ENCODE measurements around the gene SV2C. TPM values are rescaled to one million over a fixed set of nuclear protein-coding genes. Genes with fewer than 3 reads are reported as not detected.
"Not testable (repeated sequence)": the region's sequence is repeated elsewhere in the genome, so short reads cannot be mapped to it uniquely, and the experiment has no call there.

Gene SV2C
- total RNA-seq, 1 donor from 2014 or later, result 0.05 TPM

DNA sequence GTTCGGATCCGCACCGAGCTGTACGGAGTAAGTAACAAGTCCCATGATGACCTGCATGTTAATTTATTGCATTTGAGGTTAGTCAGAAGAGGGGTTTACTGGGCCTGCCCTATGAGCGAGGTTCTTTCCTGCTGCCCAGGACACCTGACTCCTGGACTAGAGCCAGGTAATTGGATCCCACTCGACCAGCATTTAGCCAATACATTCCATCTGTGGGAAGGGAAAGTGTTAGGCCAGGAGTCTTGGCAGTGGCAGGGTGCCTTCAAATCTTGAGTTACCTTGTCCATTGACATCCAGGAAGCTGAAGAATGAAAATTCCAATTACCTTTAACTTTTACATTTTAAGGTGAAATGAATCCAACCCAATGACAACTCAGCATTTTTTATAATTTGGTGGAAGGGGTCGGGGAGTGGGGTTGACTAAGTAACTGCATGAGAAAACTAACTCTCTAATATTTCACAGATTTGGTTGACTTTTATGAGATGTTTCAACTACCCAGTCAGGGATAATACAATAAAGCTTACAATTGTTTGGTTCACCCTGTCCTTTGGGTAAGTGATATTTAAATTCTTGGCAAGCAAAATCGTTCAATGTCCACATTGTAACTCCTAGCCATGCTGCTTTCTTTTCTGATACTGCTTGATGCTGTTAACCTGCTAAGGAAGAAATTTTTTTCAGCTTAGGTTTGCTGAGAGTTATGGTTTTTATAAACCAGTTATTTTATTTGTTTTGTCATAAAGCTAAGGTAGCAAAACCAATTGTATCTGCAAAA lies 208.3 kb downstream of the SV2C start:
- no peaks in the 10 kb centered on the region for H3K9me3 Mint-ChIP-seq
- H3K27ac Mint-ChIP-seq, result no peak overlapping the region
- H3K4me1 Mint-ChIP-seq (ENCODE audit: low read depth), result peaks cover 7% of the 10 kb centered on the region
- no peak overlapping the region for H3K4me3 Mint-ChIP-seq (ENCODE audit: low read depth)
- H3K36me3 Mint-ChIP-seq (ENCODE audit: low read depth), result no peaks in the 10 kb centered on the region
- peaks cover 24% of the 10 kb centered on the region for H3K27me3 Mint-ChIP-seq (ENCODE audit: low read depth)
- no peak for DNase-seq (ENCODE audit: low spot score)
- intact Hi-C loops (cut with micrococcal nuclease), result no loop called here

DNA sequence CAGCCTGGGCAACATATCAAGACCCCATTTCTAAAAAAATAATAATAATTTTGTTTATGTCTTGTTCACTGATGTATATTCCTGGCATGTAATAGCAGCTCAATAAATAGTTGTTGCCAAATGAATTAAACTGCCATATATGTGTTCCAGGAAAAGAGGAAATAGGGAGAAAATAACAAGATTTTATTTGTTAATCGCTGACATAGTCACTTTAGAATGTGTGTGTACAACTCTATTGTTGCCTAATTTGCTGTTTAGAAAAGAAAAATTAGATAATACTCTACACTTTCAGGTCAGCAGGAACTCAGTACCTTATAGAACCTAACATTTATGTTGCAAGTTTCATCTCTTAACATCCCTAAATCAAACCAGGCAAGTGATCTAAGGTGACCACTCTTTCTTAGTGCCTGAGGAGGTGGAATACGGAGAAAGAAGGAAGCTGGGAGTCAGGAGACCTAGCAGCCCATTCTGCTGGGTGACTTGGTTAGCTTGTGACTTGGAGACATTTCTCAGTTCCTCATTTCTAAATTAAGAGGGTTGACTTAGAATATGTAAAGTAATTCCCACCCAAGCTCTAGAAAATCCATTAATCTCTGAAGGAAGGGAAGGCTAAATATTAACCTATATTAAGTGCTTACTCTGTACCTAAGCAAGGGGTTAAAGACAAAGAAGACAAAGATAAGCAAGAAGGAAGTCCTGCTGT lies 209.6 kb downstream of the SV2C start:
- intact Hi-C loops (cut with micrococcal nuclease), result no loop called here
- no peak for DNase-seq (ENCODE audit: low spot score)
- H3K36me3 Mint-ChIP-seq (ENCODE audit: low read depth), result no peaks in the 10 kb centered on the region
- peaks cover 7% of the 10 kb centered on the region for H3K4me1 Mint-ChIP-seq (ENCODE audit: low read depth)
- H3K4me3 Mint-ChIP-seq (ENCODE audit: low read depth), result no peak overlapping the region
- no peaks in the 10 kb centered on the region for H3K9me3 Mint-ChIP-seq
- peaks cover 31% of the 10 kb centered on the region for H3K27me3 Mint-ChIP-seq (ENCODE audit: low read depth)
- no peak overlapping the region for H3K27ac Mint-ChIP-seq

DNA sequence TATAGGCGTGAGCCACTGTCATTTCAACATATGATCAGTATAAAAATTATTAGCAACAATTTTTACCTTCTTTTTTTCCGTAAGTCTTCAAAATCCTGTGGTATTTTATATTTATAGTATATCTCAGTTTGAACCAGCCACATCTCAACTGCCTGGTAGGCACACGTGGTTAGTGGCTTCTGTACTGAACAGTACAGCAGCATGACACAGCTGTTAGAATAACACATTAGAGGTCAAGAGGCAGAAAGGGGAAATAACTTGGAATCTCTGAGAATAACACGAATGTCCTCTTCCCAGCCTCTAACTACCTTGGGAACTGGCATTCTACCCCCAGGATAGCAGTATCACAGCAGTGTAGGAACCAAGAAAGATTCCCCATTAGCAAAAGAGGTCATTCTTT lies 211.4 kb downstream of the SV2C start:
- Mint-ChIP-seq H3K27ac (no peak overlapping the region), H3K4me1 (ENCODE audit: low read depth) (peaks cover 20% of the 10 kb centered on the region), H3K9me3 (no peaks in the 10 kb centered on the region), H3K27me3 (ENCODE audit: low read depth) (peaks cover 31% of the 10 kb centered on the region), H3K4me3 (ENCODE audit: low read depth) (no peak overlapping the region), H3K36me3 (ENCODE audit: low read depth) (no peaks in the 10 kb centered on the region)
- no peak for DNase-seq (ENCODE audit: low spot score)
- intact Hi-C loops (cut with micrococcal nuclease), result no loop called here

DNA sequence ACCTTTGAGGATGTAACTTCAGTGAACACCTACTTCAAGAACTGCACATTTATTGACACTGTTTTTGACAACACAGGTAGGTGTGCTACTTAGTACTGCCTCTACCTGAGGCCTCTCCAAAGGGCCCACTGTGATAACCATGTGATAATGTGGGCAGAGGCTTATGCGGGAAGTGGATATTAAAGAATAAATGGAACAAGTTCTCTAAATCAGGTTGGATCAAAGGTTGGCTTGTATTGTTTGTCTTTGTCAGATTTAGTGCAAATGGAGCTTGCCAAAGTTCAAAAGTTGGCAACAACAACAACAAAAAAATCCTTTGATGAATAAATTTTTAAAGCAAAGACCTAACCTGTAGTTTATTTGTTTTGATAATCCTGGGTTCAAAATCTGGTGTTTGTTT lies 215.7 kb downstream of the SV2C start:
- DNase-seq (ENCODE audit: low spot score), result no peak
- Mint-ChIP-seq H3K27me3 (ENCODE audit: low read depth) (peaks cover 19% of the 10 kb centered on the region), H3K27ac (no peak overlapping the region), H3K4me1 (ENCODE audit: low read depth) (peaks cover 38% of the 10 kb centered on the region), H3K9me3 (no peaks in the 10 kb centered on the region), H3K4me3 (ENCODE audit: low read depth) (no peak overlapping the region), H3K36me3 (ENCODE audit: low read depth) (no peaks in the 10 kb centered on the region)
- intact Hi-C loops (cut with micrococcal nuclease), result no loop called here

DNA sequence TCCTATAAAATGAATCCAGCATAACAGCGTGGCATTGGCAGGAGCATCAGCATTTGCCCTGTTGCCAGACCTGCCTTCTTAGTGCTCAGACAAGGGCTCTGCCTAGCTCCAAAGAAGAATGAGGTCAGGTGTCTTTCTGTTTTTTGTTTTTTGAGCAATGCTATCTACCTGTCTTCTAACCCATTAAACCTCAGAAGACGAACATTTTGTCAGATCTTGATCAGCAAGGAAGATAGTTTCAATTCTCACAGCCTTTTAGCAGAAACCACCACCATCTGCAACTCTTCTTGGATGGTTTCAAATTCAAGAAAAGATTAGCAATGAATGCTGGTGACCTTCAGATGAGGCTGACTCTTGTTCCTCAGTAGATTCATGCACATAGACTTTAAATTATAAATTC lies 216.4 kb downstream of the SV2C start:
- intact Hi-C loops (cut with micrococcal nuclease), result no loop called here
- no peak overlapping the region for H3K4me3 Mint-ChIP-seq (ENCODE audit: low read depth)
- peaks cover 19% of the 10 kb centered on the region for H3K27me3 Mint-ChIP-seq (ENCODE audit: low read depth)
- no peak for DNase-seq (ENCODE audit: low spot score)
- peaks cover 4% of the 10 kb centered on the region for H3K9me3 Mint-ChIP-seq
- peak overlapping the region; percentile 20 for H3K27ac Mint-ChIP-seq
- H3K4me1 Mint-ChIP-seq (ENCODE audit: low read depth), result peaks cover 44% of the 10 kb centered on the region
- no peaks in the 10 kb centered on the region for H3K36me3 Mint-ChIP-seq (ENCODE audit: low read depth)

DNA sequence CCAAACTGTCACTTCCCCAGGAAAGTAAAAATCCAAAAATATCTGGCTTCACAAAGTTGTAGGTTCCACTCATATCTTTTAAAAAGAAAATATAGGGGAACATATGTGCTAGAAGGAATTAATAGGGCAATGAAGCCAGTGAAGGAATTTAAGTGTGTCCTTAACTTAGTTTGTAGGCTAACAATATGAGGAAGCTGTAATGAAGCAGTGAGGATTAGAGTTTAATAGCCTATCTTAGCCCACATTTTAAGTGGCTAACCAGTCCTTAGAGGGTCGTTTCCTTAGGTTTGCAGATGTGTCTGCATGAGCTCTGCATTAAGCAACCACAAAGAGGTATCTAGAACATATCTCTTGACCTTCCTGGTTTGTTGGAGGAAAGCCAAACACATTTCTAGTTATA lies 218.7 kb downstream of the SV2C start:
- H3K36me3 Mint-ChIP-seq (ENCODE audit: low read depth); H3K27me3 Mint-ChIP-seq (ENCODE audit: low read depth); H3K9me3 Mint-ChIP-seq; H3K4me3 Mint-ChIP-seq (ENCODE audit: low read depth); H3K27ac Mint-ChIP-seq; DNase-seq (ENCODE audit: low spot score); intact Hi-C loops (cut with micrococcal nuclease): not testable (repeated sequence)
- peaks cover 48% of the 10 kb centered on the region for H3K4me1 Mint-ChIP-seq (ENCODE audit: low read depth)

DNA sequence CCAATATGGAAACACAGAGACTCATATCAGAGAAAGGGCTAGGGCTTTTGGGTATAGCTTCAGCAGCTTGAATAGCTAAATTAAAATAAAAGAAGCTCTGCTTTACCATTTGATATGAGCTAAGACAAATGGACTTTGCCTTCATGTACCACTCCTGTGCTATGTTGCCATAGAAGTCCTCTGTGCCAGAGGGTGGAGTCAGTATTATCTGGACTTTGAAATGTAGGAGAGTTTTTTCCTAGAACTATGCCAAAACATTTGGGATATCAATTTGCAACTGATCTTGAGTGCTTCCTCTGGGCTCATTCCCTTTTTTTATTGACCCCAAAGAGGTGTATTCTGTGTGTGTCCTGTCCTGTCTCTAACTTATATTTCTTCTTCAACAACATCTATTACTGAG lies 219.5 kb downstream of the SV2C start:
- DNase-seq (ENCODE audit: low spot score); H3K9me3 Mint-ChIP-seq; H3K4me3 Mint-ChIP-seq (ENCODE audit: low read depth); H3K27me3 Mint-ChIP-seq (ENCODE audit: low read depth); intact Hi-C loops (cut with micrococcal nuclease); H3K36me3 Mint-ChIP-seq (ENCODE audit: low read depth); H3K27ac Mint-ChIP-seq: not testable (repeated sequence)
- peaks cover 49% of the 10 kb centered on the region for H3K4me1 Mint-ChIP-seq (ENCODE audit: low read depth)

DNA sequence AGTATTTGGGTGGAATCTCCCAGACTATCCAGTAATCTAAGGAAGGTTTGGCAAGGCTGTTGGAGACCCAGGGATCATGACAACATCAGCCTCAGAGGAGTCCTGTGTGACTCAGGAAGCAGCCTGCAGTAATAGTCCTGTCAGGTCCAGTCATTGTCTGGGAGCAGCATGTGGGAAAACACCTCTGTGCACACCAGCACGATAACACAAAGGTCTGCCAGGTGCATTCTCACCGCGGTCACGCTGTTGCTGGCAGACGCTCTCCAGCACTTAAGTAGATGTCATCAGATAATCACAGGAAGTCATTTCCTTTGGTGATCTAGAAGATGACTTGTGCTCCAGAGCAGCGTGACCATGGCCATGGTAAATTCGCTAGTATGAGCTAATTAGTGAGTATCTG lies 220.7 kb downstream of the SV2C start:
- Mint-ChIP-seq H3K27ac (no peak overlapping the region), H3K4me3 (ENCODE audit: low read depth) (no peak overlapping the region), H3K36me3 (ENCODE audit: low read depth) (peaks cover 3% of the 10 kb centered on the region), H3K27me3 (ENCODE audit: low read depth) (peaks cover 11% of the 10 kb centered on the region), H3K4me1 (ENCODE audit: low read depth) (peaks cover 48% of the 10 kb centered on the region), H3K9me3 (peaks cover 10% of the 10 kb centered on the region)
- peak; percentile 24 for DNase-seq (ENCODE audit: low spot score)
- intact Hi-C loops (cut with micrococcal nuclease), result no loop called here

DNA sequence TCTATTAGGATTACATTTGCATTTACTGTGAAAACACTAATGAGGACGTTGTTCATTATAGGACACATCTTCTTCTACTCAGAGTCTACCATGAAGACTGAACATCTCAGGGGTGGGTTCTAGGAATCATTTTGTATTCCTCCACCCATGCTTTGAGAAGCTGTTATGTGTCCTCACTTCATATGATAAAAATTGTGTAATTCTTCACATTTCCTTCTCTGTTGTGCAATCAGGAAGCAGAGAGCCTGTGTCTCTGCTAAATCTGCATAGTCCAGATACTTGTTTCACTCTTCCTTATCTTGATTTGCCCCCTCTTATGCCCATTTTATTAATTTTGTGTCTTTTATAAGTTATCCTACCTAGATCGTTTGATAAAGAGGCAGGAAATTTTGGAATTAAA lies 222.1 kb downstream of the SV2C start:
- Mint-ChIP-seq H3K9me3 (peaks cover 10% of the 10 kb centered on the region), H3K27ac (no peak overlapping the region), H3K4me3 (ENCODE audit: low read depth) (no peak overlapping the region), H3K36me3 (ENCODE audit: low read depth) (peaks cover 3% of the 10 kb centered on the region), H3K27me3 (ENCODE audit: low read depth) (peaks cover 14% of the 10 kb centered on the region), H3K4me1 (ENCODE audit: low read depth) (peaks cover 37% of the 10 kb centered on the region)
- DNase-seq (ENCODE audit: low spot score), result no peak
- intact Hi-C loops (cut with micrococcal nuclease), result no loop called here

DNA sequence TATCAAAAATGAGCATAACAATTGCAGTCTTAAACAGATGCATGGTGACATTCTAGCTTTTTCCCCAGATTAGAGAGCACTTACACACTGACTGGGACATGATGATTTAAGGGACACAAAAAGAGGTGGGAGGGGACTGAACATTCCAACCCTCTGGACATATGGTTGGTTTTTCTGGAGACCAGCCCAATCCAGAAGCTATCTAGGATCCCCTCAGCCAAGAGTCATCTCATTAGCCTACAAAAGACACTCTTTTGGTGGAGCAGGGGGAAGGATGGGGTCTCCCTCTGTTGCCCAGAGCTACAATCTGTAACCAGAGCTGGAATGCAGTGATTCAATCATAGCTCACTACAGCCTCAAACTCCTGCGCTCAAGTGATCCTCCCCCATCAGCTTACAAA lies 222.6 kb downstream of the SV2C start:
- DNase-seq (ENCODE audit: low spot score), result no peak
- H3K27me3 Mint-ChIP-seq (ENCODE audit: low read depth), result peaks cover 14% of the 10 kb centered on the region
- H3K36me3 Mint-ChIP-seq (ENCODE audit: low read depth), result peaks cover 3% of the 10 kb centered on the region
- no peak overlapping the region for H3K4me3 Mint-ChIP-seq (ENCODE audit: low read depth)
- H3K27ac Mint-ChIP-seq, result no peak overlapping the region
- H3K9me3 Mint-ChIP-seq, result peaks cover 10% of the 10 kb centered on the region
- H3K4me1 Mint-ChIP-seq (ENCODE audit: low read depth), result peaks cover 32% of the 10 kb centered on the region
- intact Hi-C loops (cut with micrococcal nuclease), result no loop called here

DNA sequence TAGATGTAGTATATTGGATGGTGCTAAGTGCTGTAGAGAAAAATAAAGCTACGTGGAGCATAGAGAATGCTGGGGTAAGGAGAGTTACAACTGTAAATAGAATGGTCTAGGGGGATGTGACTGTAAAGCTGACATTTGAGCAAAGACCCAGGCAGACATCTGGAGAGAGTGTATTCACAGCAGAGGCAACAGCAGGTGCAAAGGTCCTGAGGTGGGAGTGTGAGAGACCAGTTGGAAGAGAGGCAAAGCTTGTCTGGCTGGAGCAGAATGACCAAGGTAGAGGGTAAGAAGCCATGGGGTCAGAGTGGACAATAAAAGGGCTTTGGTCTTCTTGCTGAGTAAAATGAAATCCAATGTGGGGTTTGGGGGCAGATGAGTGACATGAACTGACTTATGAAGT lies 227.0 kb downstream of the SV2C start:
- intact Hi-C loops (cut with micrococcal nuclease), result no loop called here
- peaks cover 11% of the 10 kb centered on the region for H3K4me1 Mint-ChIP-seq (ENCODE audit: low read depth)
- DNase-seq (ENCODE audit: low spot score), result no peak
- no peaks in the 10 kb centered on the region for H3K9me3 Mint-ChIP-seq
- H3K4me3 Mint-ChIP-seq (ENCODE audit: low read depth), result no peak overlapping the region
- H3K36me3 Mint-ChIP-seq (ENCODE audit: low read depth), result peaks cover 3% of the 10 kb centered on the region
- H3K27me3 Mint-ChIP-seq (ENCODE audit: low read depth), result peaks cover 14% of the 10 kb centered on the region
- H3K27ac Mint-ChIP-seq, result no peak overlapping the region

DNA sequence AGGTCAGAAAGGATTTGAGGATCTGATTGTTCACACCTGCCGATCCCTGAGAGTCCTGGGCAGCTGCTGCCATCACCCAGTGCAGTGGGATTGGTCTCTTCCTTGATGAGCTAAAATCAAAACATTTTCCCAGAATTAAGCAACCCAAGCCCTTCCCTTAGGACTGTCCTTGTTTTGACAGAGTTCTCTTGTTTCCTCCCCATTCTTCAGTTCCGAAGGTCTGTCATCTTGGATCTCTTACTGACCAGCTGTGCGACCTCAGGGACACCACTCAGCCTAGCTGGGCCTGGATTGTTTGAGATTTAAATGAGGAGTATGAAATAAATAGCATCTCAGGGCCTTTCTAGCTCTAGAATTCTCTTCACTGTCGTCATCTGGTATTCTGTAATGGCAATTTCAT lies 229.6 kb downstream of the SV2C start:
- peaks cover 5% of the 10 kb centered on the region for H3K4me1 Mint-ChIP-seq (ENCODE audit: low read depth)
- H3K9me3 Mint-ChIP-seq, result no peaks in the 10 kb centered on the region
- DNase-seq (ENCODE audit: low spot score), result no peak

DNA sequence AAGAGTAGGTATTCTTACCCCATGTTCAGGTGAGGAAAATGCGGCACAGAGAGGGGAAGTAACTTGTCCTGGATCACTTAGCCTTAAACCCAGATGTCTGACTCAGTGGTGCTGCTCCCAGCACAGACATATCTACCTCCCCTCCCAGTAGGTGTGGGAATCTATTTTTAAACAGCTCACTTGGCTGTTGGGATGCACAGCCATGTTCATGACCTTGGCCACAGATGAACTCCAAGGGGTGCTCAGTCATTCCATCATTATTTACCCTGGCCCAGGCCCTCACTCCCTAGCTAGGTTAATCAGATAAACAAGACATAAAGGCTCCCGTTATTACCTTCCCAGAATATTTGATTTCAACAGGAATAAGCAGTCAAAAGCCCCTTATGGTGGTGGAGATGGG lies 231.5 kb downstream of the SV2C start:
- DNase-seq (ENCODE audit: low spot score), result no peak
- peaks cover 2% of the 10 kb centered on the region for H3K36me3 Mint-ChIP-seq (ENCODE audit: low read depth)
- H3K9me3 Mint-ChIP-seq, result no peaks in the 10 kb centered on the region
- no peak overlapping the region for H3K27ac Mint-ChIP-seq
- intact Hi-C loops (cut with micrococcal nuclease), result no loop called here
- H3K27me3 Mint-ChIP-seq (ENCODE audit: low read depth), result no peaks in the 10 kb centered on the region
- H3K4me1 Mint-ChIP-seq (ENCODE audit: low read depth), result peaks cover 4% of the 10 kb centered on the region
- no peak overlapping the region for H3K4me3 Mint-ChIP-seq (ENCODE audit: low read depth)

More for the DNA sequence above, 229.6 kb downstream of the SV2C start:
- Mint-ChIP-seq H3K36me3 (ENCODE audit: low read depth) (no peaks in the 10 kb centered on the region), H3K27ac (no peak overlapping the region), H3K27me3 (ENCODE audit: low read depth) (peaks cover 8% of the 10 kb centered on the region), H3K4me3 (ENCODE audit: low read depth) (no peak overlapping the region)
- intact Hi-C loops (cut with micrococcal nuclease), result no loop called here
